Lower leg skin (tissue), 3 donors: ENCODE data around the gene RBM20.

Experiments
- CTCF ChIP-seq, 3 donors: fragments of 450-650 bp; IDR thresholded peaks; one replicate each; pipeline ENCODE4 v1.5.1; 2016; ENCODE audit warnings: antibody characterized with exemption in 3 of 3, mild to moderate bottlenecking in 3 of 3, moderate library complexity in 2 of 3
- POLR2A ChIP-seq, 2 donors: fragments of 450-650 bp; IDR thresholded peaks; one replicate each; pipeline ENCODE4 v1.6.1; 2016 to 2017; ENCODE audit warnings: antibody characterized with exemption in 2 of 2, mild to moderate bottlenecking in 1 of 2, moderate library complexity in 1 of 2

- TF ChIP-seq POLR2A (IDR thresholded peaks at IDR 0.05) (no peak), CTCF (IDR thresholded peaks at IDR 0.05) (no peak)
Observed at GRCh38 chr10:110798340-110798739, 154.2 kb downstream of the RBM20 start.
